ENCODE measurements around the gene TMEM178B.

DNA sequence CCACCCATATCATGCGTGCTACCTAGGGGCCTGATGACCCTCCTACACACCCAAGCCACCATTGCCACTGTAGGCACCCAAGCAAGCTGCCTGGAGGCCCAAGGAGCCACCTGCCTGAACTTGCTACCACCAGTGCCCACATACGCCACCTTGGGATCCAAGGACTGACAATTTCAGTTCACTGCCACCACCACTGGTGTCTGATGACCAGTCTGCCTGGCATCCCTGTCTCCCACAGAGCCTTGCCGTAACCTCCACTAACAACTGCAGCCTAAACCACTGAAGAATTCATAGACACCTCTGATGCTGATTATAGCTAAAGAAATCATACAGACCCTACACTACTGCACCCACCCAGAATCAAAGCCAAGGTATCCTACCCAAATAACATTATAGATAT, 58.8 kb downstream of the TMEM178B start:
- no peak for TF ChIP-seq POLR2A (IDR thresholded peaks at IDR 0.05; ENCODE audit: low read length)
- TF ChIP-seq GATA1 (IDR thresholded peaks at IDR 0.05; ENCODE audit: low read depth, low read length), result no peak
